Measurements from ENCODE around the gene RNF220. TPM values are rescaled to one million over a fixed set of nuclear protein-coding genes. Genes with fewer than 3 reads are reported as not detected.

RNF220 gene
- total and polyA plus RNA-seq, 2 of the 13 experiments (the other 11 are each of a cell fraction or from before 2014, with no cell fraction given) = 48.2 to 72.1 TPM

DNA sequence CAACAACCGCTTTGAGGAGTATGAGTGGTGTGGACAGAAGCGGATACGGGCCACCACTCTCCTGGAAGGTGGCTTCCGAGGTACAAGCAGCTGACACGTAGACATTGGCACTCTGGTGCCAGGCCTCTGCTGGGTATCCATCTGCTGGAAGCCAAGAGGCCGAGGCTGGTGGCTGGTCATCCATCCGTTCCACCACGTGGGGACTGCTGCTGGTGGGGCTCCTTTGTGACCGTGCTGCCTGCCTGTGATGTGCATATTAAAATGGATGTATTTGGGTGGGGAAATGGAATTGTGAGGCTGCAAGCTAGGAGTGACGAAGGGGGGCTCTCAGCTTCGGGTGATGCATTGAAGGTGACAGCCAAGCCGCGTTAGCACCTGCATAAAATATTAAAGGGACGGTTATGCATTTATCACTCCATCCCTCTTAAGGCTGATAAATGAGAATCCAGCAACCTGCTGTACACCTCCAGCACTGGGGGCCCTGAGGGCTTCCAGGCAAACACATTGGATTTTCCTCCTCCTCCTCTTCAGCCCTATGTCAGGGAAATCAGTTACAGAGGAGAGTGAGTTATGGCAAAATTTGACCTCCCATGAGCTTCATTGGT is 231.1 kb downstream of the RNF220 start:
- no peaks in the 10 kb centered on the region for H4K20me1 ChIP-seq (ENCODE audit: insufficient read depth, low read length)
- CTCF ChIA-PET (ENCODE audit: low intra/inter-chr PET ratio, low total read pairs) = no interaction called here
- 98% methylated on average over 13 of the region's 14 CpGs for WGBS (ENCODE audit: low lambda C conversion rate)
- H2AFZ ChIP-seq (ENCODE audit: low read length) = no peak overlapping the region
- no peak overlapping the region for H3K4me2 ChIP-seq (ENCODE audit: low read depth, low read length)
- TF ChIP-seq SPEN (CRISPR knock-in tag; IDR thresholded peaks at IDR 0.05; ENCODE audit: low read depth) (no peak), MAFK (conservative IDR thresholded peaks at IDR 0.05 in 1 of 2, IDR thresholded peaks at IDR 0.05 in 1 of 2; ENCODE audit: low read length in 2 of 2) (no peak), KLF9 (CRISPR knock-in tag; IDR thresholded peaks at IDR 0.05; ENCODE audit: low read depth) (no peak), HOXA5 (CRISPR knock-in tag; IDR thresholded peaks at IDR 0.05) (no peak), ZNF616 (CRISPR knock-in tag; IDR thresholded peaks at IDR 0.05; ENCODE audit: low read depth) (no peak), ZNF546 (CRISPR knock-in tag; conservative IDR thresholded peaks at IDR 0.05) (no peak)
- H3K36me3 ChIP-seq (replicated peaks in 1 of 2; ENCODE audit: control insufficient read depth in 1 of 2, insufficient read depth in 2 of 2, low read length in 2 of 2) = peaks cover 46 to 78% of the 10 kb centered on the region in 2 experiments
- H3K79me2 ChIP-seq (ENCODE audit: insufficient read depth, low read length) = peaks cover 21% of the 10 kb centered on the region
- no peaks in the 10 kb centered on the region for H3K27me3 ChIP-seq (ENCODE audit: control insufficient read depth in 1 of 2, insufficient read depth in 2 of 2, low read length in 2 of 2)
- in situ Hi-C loops (cut with HindIII; ENCODE audit: extremely low pct_ligation_motif_present, low pct_unique_long_range_greater_than_20kb) (no loop called here), intact Hi-C loops (cut with micrococcal nuclease; ENCODE audit: unreplicated experiment) (no loop called here)
- POLR2A ChIA-PET = interaction anchor here (1.2 to 1.5 kb wide), 2 partner anchors 11 to 37 kb away, joined by 5 to 6 read pairs; partner anchors contain the start of genes ARMH1 and TMEM53
- H3K9me3 ChIP-seq (ENCODE audit: low read length) = no peaks in the 10 kb centered on the region
- ATAC-seq (no peak), FAIRE-seq (no peak), DNase-seq (ENCODE audit: low spot score) (no peak)
- no TSS peak for BruUV-seq (replicated peaks)
- no peak overlapping the region for H3K27ac ChIP-seq (ENCODE audit: extremely low read length, insufficient read depth, low read length)
- H3K9ac ChIP-seq (ENCODE audit: insufficient read depth, low read depth, low read length) = no peak overlapping the region
- H3K4me3 ChIP-seq (replicated peaks in 1 of 3; ENCODE audit: insufficient read depth in 1 of 3, low read depth in 2 of 3, low read length in 3 of 3) = no peak overlapping the region
- peaks cover 29% of the 10 kb centered on the region for H3K4me1 ChIP-seq (ENCODE audit: insufficient read depth, low read length)

- Histone ChIP-seq H4K20me1 (ENCODE audit: insufficient read depth, low read length) (no peaks in the 10 kb centered on the region), H2AFZ (ENCODE audit: low read length) (no peak overlapping the region), H3K4me2 (ENCODE audit: low read depth, low read length) (no peak overlapping the region), H3K4me1 (ENCODE audit: insufficient read depth, low read length) (peaks cover 26% of the 10 kb centered on the region), H3K9ac (ENCODE audit: insufficient read depth, low read depth, low read length) (no peak overlapping the region), H3K27ac (ENCODE audit: extremely low read length, insufficient read depth, low read length) (no peak overlapping the region), H3K79me2 (ENCODE audit: insufficient read depth, low read length) (peaks cover 21% of the 10 kb centered on the region), H3K27me3 (ENCODE audit: control insufficient read depth in 1 of 2, insufficient read depth in 2 of 2, low read length in 2 of 2) (no peaks in the 10 kb centered on the region), H3K9me3 (ENCODE audit: low read length) (no peaks in the 10 kb centered on the region), H3K4me3 (replicated peaks in 1 of 3; ENCODE audit: insufficient read depth in 1 of 3, low read depth in 2 of 3, low read length in 3 of 3) (no peak overlapping the region), H3K36me3 (replicated peaks in 1 of 2; ENCODE audit: control insufficient read depth in 1 of 2, insufficient read depth in 2 of 2, low read length in 2 of 2) (peaks cover 50 to 86% of the 10 kb centered on the region in 2 experiments)
- 96% methylated on average over 8 of the region's 13 CpGs for WGBS (ENCODE audit: low lambda C conversion rate)
- no TSS peak for BruUV-seq (replicated peaks)
- FAIRE-seq (no peak), ATAC-seq (no peak), DNase-seq (ENCODE audit: low spot score) (no peak)
- intact Hi-C loops (cut with micrococcal nuclease; ENCODE audit: unreplicated experiment) (no loop called here), in situ Hi-C loops (cut with HindIII; ENCODE audit: extremely low pct_ligation_motif_present, low pct_unique_long_range_greater_than_20kb) (no loop called here)
- CTCF ChIA-PET (ENCODE audit: low intra/inter-chr PET ratio, low total read pairs) = no interaction called here
- POLR2A ChIA-PET = interaction anchor here (1.2 to 1.5 kb wide), 2 partner anchors 10 to 37 kb away, joined by 5 to 6 read pairs; partner anchors contain the start of genes ARMH1 and TMEM53
- no peak for TF ChIP-seq TP53 (CRISPR knock-in tag; conservative IDR thresholded peaks at IDR 0.05)
- no peak for TF ChIP-seq SNAPC2 (CRISPR knock-in tag; IDR thresholded peaks at IDR 0.05)
- TF ChIP-seq MLLT10 (CRISPR knock-in tag; IDR thresholded peaks at IDR 0.05) = no peak
Observed at GRCh38 chr1:44636688-44637598, 231.9 kb downstream of the RNF220 start.
